Measurements from ENCODE around the gene DST.

DST gene

DNA sequence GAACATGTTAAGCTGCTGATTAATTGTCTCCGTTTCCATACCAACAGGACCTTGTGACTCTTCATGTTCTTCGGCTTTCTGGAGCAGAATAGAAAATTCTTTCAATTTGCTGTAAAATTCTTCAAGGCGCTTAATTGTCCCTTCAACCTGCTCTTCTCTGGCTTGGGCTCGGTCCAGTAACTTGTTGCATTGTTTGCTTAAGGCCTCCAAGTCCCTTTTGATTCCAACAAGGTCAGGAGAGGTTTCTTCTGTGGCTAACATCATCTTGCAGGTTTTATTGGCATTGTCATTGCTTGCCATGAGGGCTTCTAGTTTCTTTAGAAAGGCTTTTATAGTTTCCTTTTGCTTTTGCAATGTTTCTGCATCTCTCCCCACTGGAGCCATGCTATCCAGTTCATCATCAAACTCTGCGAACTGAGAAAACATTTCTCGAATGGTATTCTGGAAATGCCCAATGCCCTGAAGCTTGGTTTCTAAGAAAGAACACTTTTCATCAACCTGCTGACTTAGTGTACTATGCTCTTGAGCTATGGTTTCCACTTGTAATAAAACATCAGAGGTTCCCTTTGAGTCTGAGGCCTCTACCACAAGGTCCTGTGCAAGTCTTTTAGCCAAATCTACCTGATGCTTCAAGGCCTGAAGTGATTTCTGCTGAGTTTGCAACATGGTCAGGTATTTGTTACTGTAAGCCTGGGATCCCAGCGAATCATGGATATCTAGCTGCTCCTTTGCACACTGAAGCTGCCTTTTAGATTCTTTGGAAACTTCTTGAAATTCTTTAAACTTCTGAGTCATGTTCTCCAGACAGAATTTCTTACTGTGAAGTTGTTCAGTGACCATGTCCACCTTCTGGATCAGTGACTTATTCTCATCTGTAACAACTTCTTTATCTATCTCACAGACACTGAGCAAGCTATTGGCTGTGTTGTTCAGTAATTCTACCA is 90.2 kb downstream of the DST start:
- H3K4me1 ChIP-seq (ENCODE audit: low read length), result peaks cover 17% of the 10 kb centered on the region
- no peak overlapping the region for H3K27ac ChIP-seq (ENCODE audit: low read length)
- H3K27me3 ChIP-seq (replicated peaks; ENCODE audit: insufficient read depth, low read length), result no peaks in the 10 kb centered on the region
- H3K9me2 ChIP-seq (replicated peaks; ENCODE audit: insufficient read depth, low read length), result no peaks in the 10 kb centered on the region
- peaks cover 21% of the 10 kb centered on the region for H3K79me2 ChIP-seq (ENCODE audit: low read length)
- H3K4me3 ChIP-seq (ENCODE audit: low read length), result no peak overlapping the region
- peaks cover 5% of the 10 kb centered on the region for H3K36me3 ChIP-seq (replicated peaks; ENCODE audit: insufficient read depth, low read length)
- DNase-seq, result no peak
- no peak overlapping the region for H3K4me2 ChIP-seq (ENCODE audit: low read depth, low read length)
- H4K20me1 ChIP-seq (ENCODE audit: insufficient read depth, low read length), result no peaks in the 10 kb centered on the region
- no peak overlapping the region for H2AFZ ChIP-seq (ENCODE audit: low read length)
- no peaks in the 10 kb centered on the region for H3K9me3 ChIP-seq (replicated peaks; ENCODE audit: insufficient read depth, low read length)
- no peaks in the 10 kb centered on the region for H3F3A ChIP-seq (ENCODE audit: insufficient read depth, low read length)
- no peak overlapping the region for H3K9ac ChIP-seq (ENCODE audit: low read length)
- TF ChIP-seq, protein P1, sequence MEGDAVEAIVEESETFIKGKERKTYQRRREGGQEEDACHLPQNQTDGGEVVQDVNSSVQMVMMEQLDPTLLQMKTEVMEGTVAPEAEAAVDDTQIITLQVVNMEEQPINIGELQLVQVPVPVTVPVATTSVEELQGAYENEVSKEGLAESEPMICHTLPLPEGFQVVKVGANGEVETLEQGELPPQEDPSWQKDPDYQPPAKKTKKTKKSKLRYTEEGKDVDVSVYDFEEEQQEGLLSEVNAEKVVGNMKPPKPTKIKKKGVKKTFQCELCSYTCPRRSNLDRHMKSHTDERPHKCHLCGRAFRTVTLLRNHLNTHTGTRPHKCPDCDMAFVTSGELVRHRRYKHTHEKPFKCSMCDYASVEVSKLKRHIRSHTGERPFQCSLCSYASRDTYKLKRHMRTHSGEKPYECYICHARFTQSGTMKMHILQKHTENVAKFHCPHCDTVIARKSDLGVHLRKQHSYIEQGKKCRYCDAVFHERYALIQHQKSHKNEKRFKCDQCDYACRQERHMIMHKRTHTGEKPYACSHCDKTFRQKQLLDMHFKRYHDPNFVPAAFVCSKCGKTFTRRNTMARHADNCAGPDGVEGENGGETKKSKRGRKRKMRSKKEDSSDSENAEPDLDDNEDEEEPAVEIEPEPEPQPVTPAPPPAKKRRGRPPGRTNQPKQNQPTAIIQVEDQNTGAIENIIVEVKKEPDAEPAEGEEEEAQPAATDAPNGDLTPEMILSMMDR (IDR thresholded peaks at IDR 0.05; ENCODE audit: low read length), result no peak
- TF ChIP-seq EZH2phosphoT487 (IDR thresholded peaks at IDR 0.05; ENCODE audit: low read length) (no peak), EZH2 (optimal IDR thresholded peaks at IDR 0.05; ENCODE audit: low read depth, low read length) (no peak)

DNA sequence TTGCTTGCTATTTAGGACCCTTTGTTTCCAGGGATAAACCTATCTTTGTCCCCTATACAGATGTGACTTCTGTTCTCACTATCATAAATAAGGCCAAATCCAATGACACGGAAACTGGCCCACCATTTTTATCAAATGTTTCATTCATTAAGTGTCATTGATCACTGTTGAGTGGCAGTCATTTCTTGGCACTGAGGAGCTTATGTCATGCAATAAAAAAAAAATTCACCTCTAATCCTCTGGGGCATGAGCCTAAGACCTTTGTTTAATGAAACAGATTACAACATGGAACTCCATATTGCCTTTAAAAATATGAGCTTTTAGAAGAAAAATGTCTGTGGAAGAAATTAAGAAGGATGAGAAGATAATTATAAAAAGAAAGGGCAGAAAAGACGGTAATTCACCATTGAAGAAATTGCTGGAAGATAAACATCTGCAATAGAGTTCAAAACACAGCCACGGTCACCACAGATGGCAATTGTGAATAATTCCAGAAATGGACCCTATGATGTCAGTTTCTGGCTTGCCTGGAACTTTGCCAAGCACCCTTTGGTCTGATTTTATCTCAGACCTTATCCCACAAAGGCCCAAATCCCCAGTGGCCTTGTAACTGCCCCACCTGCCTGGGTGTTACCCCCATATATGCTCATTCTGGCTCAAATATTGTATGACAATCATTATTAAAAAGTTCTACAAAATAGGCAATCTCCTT is 91.1 kb downstream of the DST start:
- Histone ChIP-seq H3K9me3 (replicated peaks; ENCODE audit: insufficient read depth, low read length) (no peaks in the 10 kb centered on the region), H3K9me2 (replicated peaks; ENCODE audit: insufficient read depth, low read length) (no peaks in the 10 kb centered on the region), H3K27ac (ENCODE audit: low read length) (no peak overlapping the region), H3F3A (ENCODE audit: insufficient read depth, low read length) (no peaks in the 10 kb centered on the region), H3K79me2 (ENCODE audit: low read length) (peaks cover 25% of the 10 kb centered on the region), H3K4me1 (ENCODE audit: low read length) (peaks cover 17% of the 10 kb centered on the region), H3K4me2 (ENCODE audit: low read depth, low read length) (no peak overlapping the region), H2AFZ (ENCODE audit: low read length) (no peak overlapping the region), H4K20me1 (ENCODE audit: insufficient read depth, low read length) (no peaks in the 10 kb centered on the region), H3K36me3 (replicated peaks; ENCODE audit: insufficient read depth, low read length) (peaks cover 5% of the 10 kb centered on the region), H3K9ac (ENCODE audit: low read length) (no peak overlapping the region), H3K4me3 (ENCODE audit: low read length) (no peak overlapping the region), H3K27me3 (replicated peaks; ENCODE audit: insufficient read depth, low read length) (no peaks in the 10 kb centered on the region)
- DNase-seq, result no peak
- no peak for TF ChIP-seq EZH2phosphoT487 (IDR thresholded peaks at IDR 0.05; ENCODE audit: low read length)

DNA sequence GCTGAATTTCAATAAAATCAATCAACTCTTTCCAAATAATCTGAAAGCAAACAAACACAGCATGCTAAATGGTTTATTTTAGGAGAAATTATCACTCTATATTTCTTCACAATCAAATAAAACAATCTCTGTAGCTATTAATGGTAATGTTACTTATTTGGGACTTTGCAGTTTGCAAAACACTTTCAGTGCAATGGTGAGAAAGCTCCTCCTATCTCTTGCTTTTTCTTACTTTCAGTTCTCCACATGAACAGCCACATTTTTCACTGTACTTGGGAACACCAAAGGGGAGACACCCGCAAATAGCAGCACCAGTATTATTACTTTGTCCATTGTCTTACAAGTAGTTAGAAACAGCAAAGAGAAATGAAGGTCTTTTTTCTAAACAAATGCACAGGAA is 92.4 kb downstream of the DST start:
- Histone ChIP-seq H3F3A (ENCODE audit: insufficient read depth, low read length) (no peaks in the 10 kb centered on the region), H3K9ac (ENCODE audit: low read length) (no peak overlapping the region), H3K27ac (ENCODE audit: low read length) (0 out of 2 replicates have a peak overlapping the region, but pooled peaks have one; percentile 9), H4K20me1 (ENCODE audit: insufficient read depth, low read length) (no peaks in the 10 kb centered on the region), H3K4me1 (ENCODE audit: low read length) (peaks cover 17% of the 10 kb centered on the region), H3K9me2 (replicated peaks; ENCODE audit: insufficient read depth, low read length) (no peaks in the 10 kb centered on the region), H3K4me3 (ENCODE audit: low read length) (peak overlapping the region; percentile 37), H2AFZ (ENCODE audit: low read length) (0 out of 2 replicates have a peak overlapping the region, but pooled peaks have one; percentile 24), H3K79me2 (ENCODE audit: low read length) (peaks cover 25% of the 10 kb centered on the region), H3K9me3 (replicated peaks; ENCODE audit: insufficient read depth, low read length) (no peaks in the 10 kb centered on the region), H3K27me3 (replicated peaks; ENCODE audit: insufficient read depth, low read length) (no peaks in the 10 kb centered on the region), H3K36me3 (replicated peaks; ENCODE audit: insufficient read depth, low read length) (peaks cover 5% of the 10 kb centered on the region), H3K4me2 (ENCODE audit: low read depth, low read length) (peak overlapping the region; percentile 57)
- no peak for TF ChIP-seq EZH2phosphoT487 (IDR thresholded peaks at IDR 0.05; ENCODE audit: low read length)
- TF ChIP-seq EZH2 (optimal IDR thresholded peaks at IDR 0.05; ENCODE audit: low read depth, low read length), result no peak
- TF ChIP-seq, protein P1 (IDR thresholded peaks at IDR 0.05; ENCODE audit: low read length), result no peak
- no peak for DNase-seq
